T-cell (primary cell): ENCODE data around the gene NUDT8. TPM values are rescaled to one million over a fixed set of nuclear protein-coding genes. Genes with fewer than 3 reads are reported as not detected.
"Not testable (repeated sequence)": the region's sequence is repeated elsewhere in the genome, so short reads cannot be mapped to it uniquely, and the experiment has no call there.

Source experiments
- ATAC-seq, 4 experiments: fragments of 200-7000 bp in 3 of 4; fragments of 150-1000 bp in 1 of 4; cut with Tn5 transposase; replicated peaks in 1 of 4; 1 replicate in 3 of 4; 2 replicates in 1 of 4; pipeline ENCODE4 v1.10.0; 2021; ENCODE audit warnings: moderate library complexity in 3 of 4, mild to moderate bottlenecking in 2 of 4, moderate number of reproducible peaks in 1 of 4
- CTCF ChIA-PET, 2 donors: fragments of 300-600 bp; sonication (Branson Sonifier 250); formaldehyde crosslinking; loops; one replicate each; lab custom pipeline; 2022; ENCODE audit warnings: antibody characterized with exemption in 2 of 2; lab: Charles Lee
- POLR2A ChIA-PET, 2 donors: fragments of 300-600 bp; sonication (Branson Sonifier 250); formaldehyde crosslinking; loops; one replicate each; lab custom pipeline; 2022; ENCODE audit warnings: antibody characterized with exemption in 2 of 2; lab: Charles Lee
- DNase-seq, 35 experiments: peaks; one replicate each; pipeline versions ENCODE4 v3.0.0 to v3.0.0-alpha.2; 2013 to 2023
- H3K27ac ChIP-seq: one replicate; pipeline ENCODE4 v1.5.1; 2013; ENCODE audit warnings: low read length
- H3K27me3 ChIP-seq, 2 experiments: replicated peaks in 1 of 2; 1 replicate in 1 of 2; 2 replicates in 1 of 2; pipeline versions ENCODE4 v1.6.1 to v1.7.0; 2013; ENCODE audit warnings: low read length in 1 of 2, mixed read lengths in 1 of 2; ENCODE audit not compliant: control insufficient read depth in 2 of 2, insufficient read depth in 2 of 2; ENCODE audit errors: extremely low read depth in 1 of 2
- H3K36me3 ChIP-seq, 2 donors: 1 replicate in 1 of 2; 2 replicates in 1 of 2; pipeline versions ENCODE4 v1.6.1 to v1.7.0; 2013; ENCODE audit warnings: low read length in 1 of 2; ENCODE audit not compliant: control insufficient read depth in 2 of 2, insufficient read depth in 1 of 2; ENCODE audit errors: extremely low read depth in 1 of 2
- H3K4me1 ChIP-seq, 2 experiments: 1 replicate in 1 of 2; 2 replicates in 1 of 2; pipeline versions ENCODE4 v1.6.1 to v1.7.0; 2013; ENCODE audit warnings: low read length in 2 of 2, mixed read lengths in 1 of 2; ENCODE audit not compliant: insufficient read depth in 2 of 2, control insufficient read depth in 1 of 2; ENCODE audit errors: extremely low read depth in 1 of 2
- H3K4me3 ChIP-seq, 2 donors: 1 replicate in 1 of 2; 2 replicates in 1 of 2; pipeline versions ENCODE4 v1.5.1 to v1.7.0; 2013; ENCODE audit warnings: mild to moderate bottlenecking in 2 of 2, low read length in 1 of 2, moderate library complexity in 1 of 2; ENCODE audit not compliant: control insufficient read depth in 1 of 2; ENCODE audit errors: extremely low read depth in 1 of 2
- H3K9me3 ChIP-seq: 2 replicates; pipeline ENCODE4 v1.7.0; 2013
- H3K27ac Mint-ChIP-seq, 2 donors: one replicate each; pipeline ENCODE4 v1.8.0; 2020 to 2021; ENCODE audit warnings: mild to moderate bottlenecking in 2 of 2, mixed read lengths in 2 of 2
- H3K27me3 Mint-ChIP-seq, 2 donors: one replicate each; pipeline ENCODE4 v1.8.0; 2021 to 2022; ENCODE audit warnings: mixed read lengths in 2 of 2
- H3K36me3 Mint-ChIP-seq: one replicate; pipeline ENCODE4 v1.8.0; 2021; ENCODE audit warnings: mixed read lengths
- H3K4me1 Mint-ChIP-seq, 3 donors: one replicate each; pipeline ENCODE4 v1.8.0; 2020 to 2022; ENCODE audit warnings: mixed read lengths in 3 of 3, mild to moderate bottlenecking in 1 of 3
- H3K4me3 Mint-ChIP-seq, 3 donors: one replicate each; pipeline ENCODE4 v1.8.0; 2020 to 2022; ENCODE audit warnings: mild to moderate bottlenecking in 3 of 3, mixed read lengths in 3 of 3, moderate library complexity in 3 of 3
- H3K9me3 Mint-ChIP-seq, 3 donors: one replicate each; pipeline ENCODE4 v1.8.0; 2020 to 2022; ENCODE audit warnings: mixed read lengths in 3 of 3
- WGBS: methylation state at CpG from one replicate; pipeline ENCODE4 v1.1.5; 2013; ENCODE audit warnings: missing lambda C conversion rate; ENCODE audit not compliant: insufficient coverage; 5-methylcytosine and 5-hydroxymethylcytosine counted together
- total RNA-seq, 35 experiments: library from RNA in 6 of 35; stranded (reverse) in 6 of 35; fragments of 120-200 nt in 1 of 35; gene quantifications; one replicate each; pipeline versions ENCODE4 v1.2.1 to v1.2.4 and lab custom pipeline; 2013 to 2026

The NUDT8 gene
- total RNA-seq, 5 donors from 2014 or later (not counting 1 experiment from before 2014, with no cell fraction given): 1.5 to 8.0 (median 4.5) TPM

DNA sequence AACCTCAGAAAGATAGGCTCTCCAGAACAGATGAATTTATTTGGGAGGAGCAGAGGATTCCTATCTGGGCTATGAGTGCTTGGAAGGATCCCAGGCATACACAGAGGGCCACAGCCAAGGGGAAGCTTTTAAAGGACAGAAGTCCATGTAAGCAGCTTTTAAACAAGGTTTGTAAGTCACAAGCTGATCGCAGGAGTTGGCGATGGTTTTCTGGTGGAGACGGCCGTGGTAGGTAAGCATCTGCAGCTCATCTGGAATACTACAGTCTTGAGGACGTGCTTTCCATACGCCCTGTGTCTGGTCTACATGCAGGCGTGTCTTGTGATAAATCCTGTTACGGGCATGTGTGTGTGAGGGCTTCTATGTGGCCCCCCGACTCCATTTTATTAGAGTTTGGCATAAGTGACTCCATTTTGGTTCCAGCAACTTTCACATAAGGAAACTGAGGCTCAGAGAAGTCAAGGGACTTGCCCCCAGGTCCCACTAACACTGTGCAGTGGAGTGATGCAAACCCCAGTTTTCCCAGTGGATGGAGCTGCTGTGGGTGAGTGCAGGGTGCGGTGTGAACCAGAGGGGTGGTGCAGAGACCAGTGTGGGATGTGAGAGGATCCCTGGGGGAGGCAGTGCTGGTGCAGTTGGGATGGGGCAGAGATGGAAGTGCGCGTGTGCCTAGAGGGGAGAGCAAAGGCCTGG, 32.6 kb upstream of the NUDT8 start:
- Histone ChIP-seq H3K36me3 (no peaks in the 10 kb centered on the region), H3K4me1 (peaks cover 0 to 4% of the 10 kb centered on the region in 2 experiments), H3K9me3 (no peaks in the 10 kb centered on the region), H3K27ac (no peak overlapping the region), H3K27me3 (peaks cover 0 to 17% of the 10 kb centered on the region in 2 experiments), H3K4me3 (no peak overlapping the region)
- ATAC-seq (no peak), DNase-seq (no peak)
- Mint-ChIP-seq H3K27me3 (no peaks in the 10 kb centered on the region), H3K9me3 (no peaks in the 10 kb centered on the region), H3K4me3 (no peak overlapping the region), H3K27ac (no peak overlapping the region), H3K4me1 (peaks cover 0 to 8% (median 1%) of the 10 kb centered on the region in 3 donors), H3K36me3 (no peaks in the 10 kb centered on the region)
- 92% methylated on average over 12 of the region's 12 CpGs for WGBS
- ChIA-PET POLR2A (no interaction called here), CTCF (no interaction called here)

DNA sequence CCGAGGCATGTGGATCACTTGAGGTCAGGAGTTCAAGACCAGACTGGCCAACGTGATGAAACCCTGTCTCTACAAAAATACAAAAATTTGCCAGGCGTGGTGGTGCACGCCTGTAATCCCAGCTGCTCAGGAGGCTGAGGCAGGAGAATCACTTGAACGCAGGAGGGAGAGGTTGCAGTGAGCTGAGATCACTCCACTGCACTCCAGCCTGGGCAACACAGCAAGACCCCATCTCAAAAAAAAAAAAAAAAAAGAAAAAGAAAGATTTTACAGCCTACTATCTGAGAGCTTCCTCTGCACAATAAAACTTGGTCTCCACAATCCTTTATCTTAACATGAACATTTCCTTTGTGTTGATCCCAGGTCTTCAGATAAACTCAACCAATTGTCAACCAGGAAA, 31.0 kb upstream of the NUDT8 start:
- H3K4me1 ChIP-seq, H3K9me3 Mint-ChIP-seq, H3K36me3 Mint-ChIP-seq, H3K27me3 Mint-ChIP-seq, POLR2A ChIA-PET, H3K36me3 ChIP-seq, H3K9me3 ChIP-seq, H3K4me3 ChIP-seq, H3K27ac ChIP-seq, H3K4me3 Mint-ChIP-seq, ATAC-seq, H3K27ac Mint-ChIP-seq, DNase-seq: not testable (repeated sequence)
- peaks cover 0 to 15% of the 10 kb centered on the region in 2 experiments for H3K27me3 ChIP-seq
- WGBS: 90% methylated on average over 5 of the region's 5 CpGs
- peaks cover 0 to 11% (median 1%) of the 10 kb centered on the region in 3 donors for H3K4me1 Mint-ChIP-seq
- CTCF ChIA-PET: interaction anchor here (0.6 to 0.8 kb wide), 3 partner anchors 14 to 544 kb away, joined by 4 to 5 read pairs (median 4); no protein-coding TSS in a partner anchor

DNA sequence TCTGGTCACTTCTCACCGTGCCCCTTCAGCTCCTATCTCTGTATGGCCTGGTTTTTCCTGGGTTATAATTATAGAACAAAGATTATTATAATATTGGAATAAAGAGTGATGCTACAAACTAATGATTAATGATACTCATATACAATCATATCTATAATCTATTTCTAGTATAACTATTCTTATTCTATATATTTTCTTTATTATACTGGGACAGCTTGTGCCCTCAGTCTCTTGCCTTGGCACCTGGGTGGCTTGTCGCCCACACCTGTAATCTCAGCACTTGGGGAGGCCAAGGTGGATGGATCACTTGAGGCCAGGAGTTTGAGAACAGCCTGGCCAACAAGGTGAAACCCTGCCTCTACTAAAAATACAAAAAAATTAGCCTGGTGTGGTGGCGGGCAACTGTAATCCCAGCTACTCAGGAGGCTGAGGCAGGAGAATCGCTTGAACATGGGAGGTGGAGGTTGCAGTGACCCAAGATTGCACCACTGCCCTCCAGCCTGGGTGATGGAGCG, 30.0 kb upstream of the NUDT8 start:
- no CpG with 5 or more reads among the region's 5 CpGs for WGBS

DNA sequence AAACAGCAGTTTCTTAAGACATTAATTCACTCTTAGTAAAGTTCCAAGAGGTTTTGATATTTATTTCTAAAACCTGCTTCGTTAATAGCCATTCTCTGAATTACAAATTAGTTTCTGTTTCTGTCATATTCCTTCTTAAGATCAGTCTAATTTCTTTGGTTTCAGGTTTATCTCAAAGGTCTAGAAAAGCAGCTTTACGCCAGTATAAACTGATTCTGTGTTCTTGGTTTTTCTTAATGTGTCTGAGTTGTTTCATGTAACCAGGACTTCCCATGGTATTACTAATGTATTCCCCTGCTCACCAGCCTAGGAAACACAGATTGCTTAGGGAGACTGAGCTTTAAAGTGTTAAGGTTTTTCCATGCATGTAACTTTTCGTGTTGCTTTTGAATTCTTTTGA, 27.6 kb upstream of the NUDT8 start:
- no peak overlapping the region for H3K4me3 Mint-ChIP-seq
- no peaks in the 10 kb centered on the region for H3K27me3 Mint-ChIP-seq
- Histone ChIP-seq H3K9me3 (no peaks in the 10 kb centered on the region), H3K36me3 (no peaks in the 10 kb centered on the region), H3K4me3 (no peak overlapping the region), H3K27me3 (peaks cover 0 to 2% of the 10 kb centered on the region in 2 experiments), H3K27ac (no peak overlapping the region), H3K4me1 (peaks cover 0 to 4% of the 10 kb centered on the region in 2 experiments)
- ChIA-PET CTCF (interaction anchor here in 1 of 2 donors (0.8 to 3.3 kb wide), 3 partner anchors 9 to 28 kb away, joined by 3 to 18 read pairs (median 4); partner anchors contain the start of gene NUDT8), POLR2A (no interaction called here)
- H3K36me3 Mint-ChIP-seq: no peaks in the 10 kb centered on the region
- H3K9me3 Mint-ChIP-seq: no peaks in the 10 kb centered on the region
- no peak for ATAC-seq
- H3K4me1 Mint-ChIP-seq: peaks cover 0 to 11% (median 1%) of the 10 kb centered on the region in 3 donors
- DNase-seq: no peak
- H3K27ac Mint-ChIP-seq: no peak overlapping the region
- no CpG with 5 or more reads among the region's 3 CpGs for WGBS

More for the DNA sequence above, 30.0 kb upstream of the NUDT8 start:
- not testable (repeated sequence) for H3K27ac ChIP-seq, H3K4me3 ChIP-seq, H3K9me3 Mint-ChIP-seq, H3K36me3 ChIP-seq, H3K4me1 ChIP-seq, DNase-seq, ATAC-seq, H3K4me3 Mint-ChIP-seq, H3K9me3 ChIP-seq, H3K27ac Mint-ChIP-seq, H3K36me3 Mint-ChIP-seq, H3K27me3 Mint-ChIP-seq
- peaks cover 0 to 11% (median 1%) of the 10 kb centered on the region in 3 donors for H3K4me1 Mint-ChIP-seq
- ChIA-PET POLR2A (interaction anchor here in 1 of 2 donors (0.6 kb wide), 1 partner anchor 30 kb away, joined by 3 read pairs; the partner anchor contains the start of gene NUDT8), CTCF (interaction anchor here in 1 of 2 donors (1.2 to 3.3 kb wide), 2 partner anchors 30 to 33 kb away, joined by 4 to 18 read pairs; partner anchors contain the start of gene NUDT8)
- peaks cover 0 to 14% of the 10 kb centered on the region in 2 experiments for H3K27me3 ChIP-seq

DNA sequence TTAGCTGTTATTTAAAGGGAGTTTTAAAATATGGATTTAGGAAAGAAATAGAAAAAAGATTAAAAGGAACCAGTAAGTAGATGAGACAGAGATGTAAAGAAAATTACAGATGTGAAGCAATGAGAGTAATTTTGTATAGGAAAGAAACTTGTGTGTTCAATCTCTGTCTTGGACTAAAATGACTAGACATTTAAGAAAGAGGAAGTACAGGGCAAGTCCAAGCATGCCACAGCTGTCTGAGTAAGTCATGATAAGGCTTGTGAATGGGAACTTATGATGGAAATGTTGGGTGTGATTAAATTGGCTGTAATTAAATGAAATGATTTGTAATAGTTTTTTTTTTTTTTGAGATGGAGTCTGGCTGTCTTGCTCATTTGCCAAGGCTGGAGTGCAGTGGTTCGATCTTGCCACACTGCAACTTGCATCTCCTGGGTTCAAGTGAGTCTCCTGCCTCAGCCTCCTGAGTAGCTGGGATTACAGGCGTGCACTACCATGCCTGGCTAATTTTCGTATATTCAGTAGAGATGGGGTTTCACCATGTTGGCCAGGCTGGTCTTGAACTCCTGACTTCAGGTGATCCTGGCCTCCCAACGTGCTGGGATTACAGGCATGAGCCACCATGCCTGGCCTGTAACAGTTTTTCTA, 26.7 kb upstream of the NUDT8 start:
- ChIA-PET CTCF (interaction anchor here in 1 of 2 donors (0.6 kb wide), 1 partner anchor 118 kb away, joined by 3 read pairs; no protein-coding TSS in a partner anchor), POLR2A (no interaction called here)
- Histone ChIP-seq H3K27ac (no peak overlapping the region), H3K9me3 (no peaks in the 10 kb centered on the region), H3K4me1 (peaks cover 0 to 4% of the 10 kb centered on the region in 2 experiments), H3K27me3 (peaks cover 0 to 2% of the 10 kb centered on the region in 2 experiments), H3K4me3 (no peak overlapping the region), H3K36me3 (no peaks in the 10 kb centered on the region)
- 100% methylated on average over 3 of the region's 4 CpGs for WGBS
- Mint-ChIP-seq H3K36me3 (no peaks in the 10 kb centered on the region), H3K4me3 (no peak overlapping the region), H3K27ac (no peak overlapping the region), H3K4me1 (peaks cover 0 to 11% (median 1%) of the 10 kb centered on the region in 3 donors), H3K9me3 (no peaks in the 10 kb centered on the region), H3K27me3 (no peaks in the 10 kb centered on the region)
- no peak for ATAC-seq
- DNase-seq: no peak

DNA sequence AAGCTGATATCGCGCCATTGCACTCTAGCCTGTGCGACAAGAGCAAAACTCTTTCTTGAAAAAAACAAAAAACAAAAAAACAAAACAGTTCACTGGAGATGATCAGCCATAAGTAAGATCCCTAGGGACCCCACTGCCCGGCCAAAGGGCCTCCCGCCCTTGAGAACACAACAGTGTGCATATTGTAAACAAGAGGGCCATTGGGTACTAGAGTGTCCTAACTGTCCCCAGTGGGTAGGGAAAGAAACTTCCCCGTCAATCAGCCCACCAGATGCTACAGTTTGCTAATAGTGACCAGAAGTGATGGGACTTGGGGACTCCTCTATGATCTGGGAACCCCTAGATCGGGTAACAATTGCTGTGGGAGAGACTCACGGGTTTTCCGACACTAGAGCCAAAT, 24.5 kb upstream of the NUDT8 start:
- CTCF ChIA-PET: no interaction called here
- H3K9me3 Mint-ChIP-seq: no peaks in the 10 kb centered on the region

More for the DNA sequence above, 24.5 kb upstream of the NUDT8 start:
- Histone ChIP-seq H3K4me3 (no peak overlapping the region), H3K27me3 (peaks cover 0 to 2% of the 10 kb centered on the region in 2 experiments), H3K9me3 (no peaks in the 10 kb centered on the region), H3K4me1 (peaks cover 0 to 16% of the 10 kb centered on the region in 2 experiments), H3K27ac (no peak overlapping the region), H3K36me3 (no peaks in the 10 kb centered on the region)
- H3K27me3 Mint-ChIP-seq: no peaks in the 10 kb centered on the region
- DNase-seq (no peak), ATAC-seq (no peak)
- peaks cover 7 to 26% (median 14%) of the 10 kb centered on the region in 3 donors for H3K4me1 Mint-ChIP-seq
- no peak overlapping the region for H3K27ac Mint-ChIP-seq
- no peaks in the 10 kb centered on the region for H3K36me3 Mint-ChIP-seq
- POLR2A ChIA-PET: no interaction called here
- H3K4me3 Mint-ChIP-seq: no peak overlapping the region
- 79% methylated on average over 8 of the region's 9 CpGs for WGBS
